Measurements from ENCODE around the gene ZNF674. TPM values are rescaled to one million over a fixed set of nuclear protein-coding genes. Genes with fewer than 3 reads are reported as not detected.
A peak's percentile ranks its signal among the peaks of the same experiment; 100 is the strongest.

The ZNF674 gene
- total RNA-seq, 1 donor from 2014 or later = 5.2 TPM

- intact Hi-C loops (cut with DNase I) = no loop called here
- H3K27me3 ChIP-seq = no peaks in the 10 kb centered on the region
- H3K36me3 ChIP-seq = no peaks in the 10 kb centered on the region
- TF ChIP-seq POLR2A (IDR thresholded peaks at IDR 0.05) (no peak), POLR2AphosphoS5 (IDR thresholded peaks at IDR 0.05; ENCODE audit: insufficient read depth in 1 of 2, low read depth in 1 of 2) (no peak), CTCF (IDR thresholded peaks at IDR 0.05) (no peak)
- no peaks in the 10 kb centered on the region for H3K4me1 ChIP-seq
- H3K4me3 ChIP-seq = no peak overlapping the region
- DNase-seq (ENCODE audit: extremely low spot score in 2 of 2) = peak in 1 of 2 donors; percentile 8
- H3K27ac ChIP-seq = no peak overlapping the region
- no peaks in the 10 kb centered on the region for H3K9me3 ChIP-seq
These were observed 34.0 kb upstream of the ZNF674 start for GRCh38 chrX:46579250-46579649.

- H3K4me3 ChIP-seq = peak overlapping the region in 1 of 2 donors; percentile 63
These were observed 32.2 kb upstream of the ZNF674 start for GRCh38 chrX:46577221-46578005.

GRCh38 chrX:46576458-46576857 lies 31.2 kb upstream of the ZNF674 start:
- peak overlapping the region; percentile 36 for H3K27ac ChIP-seq
- no peaks in the 10 kb centered on the region for H3K9me3 ChIP-seq
- H3K36me3 ChIP-seq = no peaks in the 10 kb centered on the region
- TF ChIP-seq POLR2A (IDR thresholded peaks at IDR 0.05) (no peak), CTCF (IDR thresholded peaks at IDR 0.05) (no peak), POLR2AphosphoS5 (IDR thresholded peaks at IDR 0.05; ENCODE audit: insufficient read depth in 1 of 2, low read depth in 1 of 2) (no peak)
- intact Hi-C loops (cut with DNase I) = no loop called here
- no peak for DNase-seq (ENCODE audit: extremely low spot score in 2 of 2)
- H3K4me3 ChIP-seq = peak overlapping the region; percentile 57 to 63
- H3K4me1 ChIP-seq = no peaks in the 10 kb centered on the region
- H3K27me3 ChIP-seq = no peaks in the 10 kb centered on the region

More at GRCh38 chrX:46577221-46578005, 32.2 kb upstream of the ZNF674 start:
- DNase-seq (ENCODE audit: extremely low spot score in 2 of 2) = no peak
- no peaks in the 10 kb centered on the region for H3K27me3 ChIP-seq
- TF ChIP-seq CTCF (IDR thresholded peaks at IDR 0.05) (no peak), POLR2AphosphoS5 (IDR thresholded peaks at IDR 0.05; ENCODE audit: insufficient read depth in 1 of 2, low read depth in 1 of 2) (no peak), POLR2A (IDR thresholded peaks at IDR 0.05) (no peak)
- H3K27ac ChIP-seq = peak overlapping the region; percentile 36
- no peaks in the 10 kb centered on the region for H3K4me1 ChIP-seq
- intact Hi-C loops (cut with DNase I) = no loop called here
- no peaks in the 10 kb centered on the region for H3K36me3 ChIP-seq
- no peaks in the 10 kb centered on the region for H3K9me3 ChIP-seq

- H3K36me3 ChIP-seq = no peaks in the 10 kb centered on the region
- peak overlapping the region; percentile 66 for H3K27ac ChIP-seq
- no peak for DNase-seq (ENCODE audit: extremely low spot score in 2 of 2)
- TF ChIP-seq CTCF (IDR thresholded peaks at IDR 0.05) (no peak), POLR2A (IDR thresholded peaks at IDR 0.05) (no peak), POLR2AphosphoS5 (IDR thresholded peaks at IDR 0.05; ENCODE audit: insufficient read depth in 1 of 2, low read depth in 1 of 2) (no peak)
- H3K4me3 ChIP-seq = peak overlapping the region; percentile 57 to 63
- no peaks in the 10 kb centered on the region for H3K27me3 ChIP-seq
- H3K9me3 ChIP-seq = no peaks in the 10 kb centered on the region
- no peaks in the 10 kb centered on the region for H3K4me1 ChIP-seq
- intact Hi-C loops (cut with DNase I) = no loop called here
These were observed 30.8 kb upstream of the ZNF674 start for GRCh38 chrX:46575991-46576392.

- intact Hi-C loops (cut with DNase I) = no loop called here
- no peak for DNase-seq (ENCODE audit: extremely low spot score in 2 of 2)
- H3K27me3 ChIP-seq = no peaks in the 10 kb centered on the region
- H3K4me1 ChIP-seq = no peaks in the 10 kb centered on the region
- no peaks in the 10 kb centered on the region for H3K9me3 ChIP-seq
- TF ChIP-seq POLR2AphosphoS5 (IDR thresholded peaks at IDR 0.05; ENCODE audit: insufficient read depth in 1 of 2, low read depth in 1 of 2) = no peak
- TF ChIP-seq CTCF (IDR thresholded peaks at IDR 0.05) = no peak
- TF ChIP-seq POLR2A (IDR thresholded peaks at IDR 0.05) = no peak
- peak overlapping the region; percentile 57 to 63 for H3K4me3 ChIP-seq
- no peaks in the 10 kb centered on the region for H3K36me3 ChIP-seq
- peak overlapping the region; percentile 66 for H3K27ac ChIP-seq
These were observed 30.4 kb upstream of the ZNF674 start for GRCh38 chrX:46575586-46575985.
